Thyroid gland (tissue), 4 donors: ENCODE data around the gene NXNL2. TPM values are rescaled to one million over a fixed set of nuclear protein-coding genes. Genes with fewer than 3 reads are reported as not detected.

Experiments used
- DNase-seq, 2 donors: peaks; one replicate each; pipeline ENCODE4 v3.0.0-alpha.2; 2019
- H3K27ac ChIP-seq, 3 donors: fragments of 200-600 bp; sonication (generic); 1 replicate in 2 of 3; 2 replicates in 1 of 3; pipeline ENCODE4 v1.5.1; 2016 to 2019; ENCODE audit warnings: mild to moderate bottlenecking in 1 of 3, moderate library complexity in 1 of 3
- H3K27me3 ChIP-seq: fragments of 200-600 bp; sonication (generic); one replicate; pipeline ENCODE4 v1.5.1; 2019
- H3K36me3 ChIP-seq, 2 donors: fragments of 200-600 bp; sonication (generic); one replicate each; pipeline ENCODE4 v1.5.1; 2016 to 2019
- H3K4me1 ChIP-seq, 2 donors: fragments of 200-600 bp; sonication (generic); one replicate each; pipeline ENCODE4 v1.5.1; 2017 to 2019
- H3K4me3 ChIP-seq, 3 donors: fragments of 200-600 bp; sonication (generic); replicated peaks in 1 of 3; 1 replicate in 2 of 3; 2 replicates in 1 of 3; pipeline ENCODE4 v1.5.1; 2016; ENCODE audit warnings: mild to moderate bottlenecking in 1 of 3
- H3K9me3 ChIP-seq: fragments of 200-600 bp; sonication (generic); one replicate; pipeline ENCODE4 v1.5.1; 2017
- POLR2A ChIP-seq, 2 donors: fragments of 450-650 bp; IDR thresholded peaks; one replicate each; pipeline ENCODE4 v1.6.1; 2017; ENCODE audit warnings: antibody characterized with exemption in 2 of 2, mild to moderate bottlenecking in 2 of 2, moderate library complexity in 1 of 2
- WGBS, 2 donors: methylation state at CpG; one replicate each; pipeline ENCODE4 v1.1.5; 2017; 5-methylcytosine and 5-hydroxymethylcytosine counted together
- intact Hi-C: fragments of 100-400 bp; cut with DNase I; formaldehyde crosslinking; loops from one replicate; pipeline ENCODE4 v1.15.1; 2023
- total RNA-seq, 4 donors: library from RNA; depleted of rRNA; stranded (reverse); fragments of >200 nt; gene quantifications; one replicate each; pipeline ENCODE4 v1.2.3, GENCODE V29; 2016
- TF ChIP-seq, protein P1 (sequence below), 6 experiments: fragments of 200-600 bp in 3 of 6; fragments of 450-650 bp in 3 of 6; sonication (generic) in 3 of 6; IDR thresholded peaks; one replicate each; pipeline ENCODE4 v1.5.1; 2016 to 2019; ENCODE audit warnings: antibody characterized with exemption in 6 of 6, mild to moderate bottlenecking in 2 of 6, inconsistent platforms in 1 of 6, moderate library complexity in 1 of 6

Gene NXNL2
- total RNA-seq, 4 donors from 2014 or later: 0.49 to 1.3 (median 0.81) TPM; not detected in 1

- no peak for DNase-seq
- Histone ChIP-seq H3K27ac (no peak overlapping the region), H3K4me3 (no peak overlapping the region), H3K36me3 (no peaks in the 10 kb centered on the region), H3K9me3 (no peaks in the 10 kb centered on the region), H3K27me3 (no peaks in the 10 kb centered on the region), H3K4me1 (peaks cover under 1 to 7% of the 10 kb centered on the region in 2 donors)
- 86 to 88% methylated on average over 1 of the region's 1 CpG for WGBS, 2 donors
- intact Hi-C loops: no loop called here
- TF ChIP-seq POLR2A (IDR thresholded peaks at IDR 0.05): no peak
- TF ChIP-seq, protein P1, sequence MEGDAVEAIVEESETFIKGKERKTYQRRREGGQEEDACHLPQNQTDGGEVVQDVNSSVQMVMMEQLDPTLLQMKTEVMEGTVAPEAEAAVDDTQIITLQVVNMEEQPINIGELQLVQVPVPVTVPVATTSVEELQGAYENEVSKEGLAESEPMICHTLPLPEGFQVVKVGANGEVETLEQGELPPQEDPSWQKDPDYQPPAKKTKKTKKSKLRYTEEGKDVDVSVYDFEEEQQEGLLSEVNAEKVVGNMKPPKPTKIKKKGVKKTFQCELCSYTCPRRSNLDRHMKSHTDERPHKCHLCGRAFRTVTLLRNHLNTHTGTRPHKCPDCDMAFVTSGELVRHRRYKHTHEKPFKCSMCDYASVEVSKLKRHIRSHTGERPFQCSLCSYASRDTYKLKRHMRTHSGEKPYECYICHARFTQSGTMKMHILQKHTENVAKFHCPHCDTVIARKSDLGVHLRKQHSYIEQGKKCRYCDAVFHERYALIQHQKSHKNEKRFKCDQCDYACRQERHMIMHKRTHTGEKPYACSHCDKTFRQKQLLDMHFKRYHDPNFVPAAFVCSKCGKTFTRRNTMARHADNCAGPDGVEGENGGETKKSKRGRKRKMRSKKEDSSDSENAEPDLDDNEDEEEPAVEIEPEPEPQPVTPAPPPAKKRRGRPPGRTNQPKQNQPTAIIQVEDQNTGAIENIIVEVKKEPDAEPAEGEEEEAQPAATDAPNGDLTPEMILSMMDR (IDR thresholded peaks at IDR 0.05): no peak
Measured at GRCh38 chr9:88530051-88530450, 4.9 kb upstream of the NXNL2 start.

DNA sequence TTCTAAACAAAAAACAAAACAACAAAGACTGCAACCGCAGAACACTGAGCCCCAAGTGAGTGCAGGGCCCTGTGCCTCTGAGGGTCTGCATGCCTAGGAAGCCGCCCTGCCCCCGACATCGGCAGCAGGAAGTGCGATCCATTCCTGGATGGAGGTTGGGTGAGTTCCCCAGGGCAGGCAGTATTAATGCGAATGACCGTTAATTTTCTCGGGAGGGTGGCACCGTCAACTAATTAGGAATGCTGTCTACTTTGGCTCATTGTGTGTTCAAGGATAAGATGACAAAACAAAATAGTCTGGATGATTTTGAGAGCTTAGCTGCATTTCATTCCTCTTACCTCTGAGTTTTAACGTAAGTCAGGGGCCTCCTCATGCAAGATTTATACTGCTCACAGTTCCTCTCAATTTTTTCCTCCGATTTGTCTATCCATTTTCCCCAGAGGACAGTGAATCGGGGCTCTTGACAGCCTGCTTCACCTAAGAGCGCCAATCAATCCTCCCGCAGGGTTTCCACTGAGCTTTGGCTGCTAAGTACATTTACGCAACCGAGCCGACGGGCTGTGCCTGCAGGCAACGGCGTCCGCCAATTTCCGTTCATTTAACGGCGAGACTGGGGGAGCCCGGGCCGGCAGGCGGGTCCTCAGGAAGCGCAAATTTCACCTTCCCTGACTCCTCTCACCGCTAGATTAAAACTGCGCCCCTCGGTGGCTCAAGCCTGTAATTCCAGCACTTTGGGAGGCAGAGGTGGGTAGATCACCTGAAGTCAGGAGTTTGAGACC is 2.9 kb upstream of the NXNL2 start:
- H3K27me3 ChIP-seq: no peaks in the 10 kb centered on the region
- 28 to 39% methylated on average over 31 of the region's 31 CpGs for WGBS, 2 donors
- DNase-seq: peak; percentile 23 to 27
- H3K36me3 ChIP-seq: no peaks in the 10 kb centered on the region
- H3K27ac ChIP-seq: no peak overlapping the region
- no peak overlapping the region for H3K4me3 ChIP-seq
- H3K4me1 ChIP-seq: peaks cover 10 to 20% of the 10 kb centered on the region in 2 donors
- no peaks in the 10 kb centered on the region for H3K9me3 ChIP-seq
- no peak for TF ChIP-seq POLR2A (IDR thresholded peaks at IDR 0.05)
- TF ChIP-seq, protein P1 (IDR thresholded peaks at IDR 0.05): no peak
- intact Hi-C loops: no loop called here

DNA sequence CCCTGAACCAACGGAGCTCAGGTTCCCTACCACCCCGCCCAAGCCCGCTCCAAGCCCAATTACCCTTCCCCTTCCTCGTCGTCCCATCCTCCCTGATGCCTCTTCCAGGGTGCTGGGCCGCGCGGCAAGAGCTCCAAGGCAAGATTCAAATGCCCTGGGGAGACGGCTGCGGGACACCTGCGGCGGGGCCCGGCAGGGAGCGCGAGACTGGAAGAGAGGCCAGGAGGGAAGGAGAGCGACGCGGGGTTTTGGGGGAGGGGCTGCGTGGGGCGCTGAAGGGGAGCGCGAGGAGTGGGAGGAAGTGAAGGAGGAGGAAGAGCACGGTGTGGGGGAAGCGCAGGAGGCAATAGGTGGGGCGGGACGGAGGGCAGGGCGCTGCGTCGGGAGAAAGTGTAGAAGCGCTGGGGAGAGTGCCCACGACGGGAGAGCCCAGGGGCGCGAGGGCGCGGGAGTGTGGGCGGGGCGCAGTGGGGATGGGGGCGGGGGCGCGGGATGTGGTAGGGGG is 975 bp upstream of the NXNL2 start:
- Histone ChIP-seq H3K27ac (peak overlapping the region in 1 of 3 donors; percentile 42), H3K4me1 (peaks cover 10 to 26% of the 10 kb centered on the region in 2 donors), H3K4me3 (peak overlapping the region in 1 of 3 donors; percentile 31), H3K36me3 (no peaks in the 10 kb centered on the region), H3K9me3 (no peaks in the 10 kb centered on the region), H3K27me3 (no peaks in the 10 kb centered on the region)
- WGBS, 2 donors: 6 to 7% methylated on average over 32 to 39 of the region's 41 CpGs
- no peak for TF ChIP-seq POLR2A (IDR thresholded peaks at IDR 0.05)
- TF ChIP-seq, protein P1 (IDR thresholded peaks at IDR 0.05): no peak
- intact Hi-C loops: no loop called here
- DNase-seq: peak; percentile 15 to 41

DNA sequence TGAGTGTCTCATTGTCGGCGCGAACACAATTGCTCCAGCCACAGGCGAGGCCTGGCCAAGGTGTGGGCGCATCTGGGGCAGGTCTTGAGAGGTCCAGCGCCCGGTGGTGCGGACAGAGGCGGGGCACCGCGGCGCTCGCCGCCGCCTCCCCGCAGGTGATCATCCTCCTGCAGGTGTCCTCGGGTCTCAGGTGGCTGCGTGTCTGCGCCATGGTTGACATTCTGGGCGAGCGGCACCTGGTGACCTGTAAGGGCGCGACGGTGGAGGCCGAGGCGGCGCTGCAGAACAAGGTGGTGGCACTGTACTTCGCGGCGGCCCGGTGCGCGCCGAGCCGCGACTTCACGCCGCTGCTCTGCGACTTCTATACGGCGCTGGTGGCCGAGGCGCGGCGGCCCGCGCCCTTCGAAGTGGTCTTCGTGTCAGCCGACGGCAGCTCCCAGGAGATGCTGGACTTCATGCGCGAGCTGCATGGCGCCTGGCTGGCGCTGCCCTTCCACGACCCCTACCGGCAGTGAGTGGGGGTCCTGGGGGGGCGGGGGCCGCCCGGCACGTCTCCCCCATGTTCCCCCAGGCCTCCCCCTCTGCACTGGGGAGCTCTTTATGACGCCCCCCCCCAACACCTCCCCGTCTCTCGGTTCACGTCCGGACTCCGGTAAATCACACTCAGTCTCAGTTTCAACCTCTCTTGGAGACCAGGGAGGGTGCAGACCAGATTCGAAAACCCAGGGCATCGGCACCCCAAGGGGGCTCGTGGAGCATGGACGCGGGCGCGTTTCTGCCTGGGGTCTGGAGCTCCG is 446 bp downstream of the NXNL2 start:
- peak; percentile 25 to 42 for DNase-seq
- Histone ChIP-seq H3K27ac (no peak overlapping the region), H3K36me3 (no peaks in the 10 kb centered on the region), H3K27me3 (no peaks in the 10 kb centered on the region), H3K4me1 (peaks cover 10 to 26% of the 10 kb centered on the region in 2 donors), H3K9me3 (no peaks in the 10 kb centered on the region), H3K4me3 (peak overlapping the region in 1 of 3 donors; percentile 31)
- intact Hi-C loops: no loop called here
- TF ChIP-seq, protein P1 (IDR thresholded peaks at IDR 0.05): no peak
- TF ChIP-seq POLR2A (IDR thresholded peaks at IDR 0.05): no peak
- 3 to 5% methylated on average over 12 to 37 of the region's 75 CpGs for WGBS, 2 donors
